Hepatocyte (in vitro differentiated cells): ENCODE results near the gene KCNK4. TPM values are rescaled to one million over a fixed set of nuclear protein-coding genes. Genes with fewer than 3 reads are reported as not detected.
A peak's percentile ranks its signal among the peaks of the same experiment; 100 is the strongest.

Source experiments
- DNase-seq: peaks from one replicate; pipeline ENCODE4 v3.0.0-alpha.2; 2016; ENCODE audit warnings: low spot score
- H2AFZ ChIP-seq: fragments of 200-600 bp; sonication (generic); 2 replicates; pipeline ENCODE4 v1.6.0; 2016; ENCODE audit warnings: antibody characterized with exemption, mild to moderate bottlenecking
- H3K27ac ChIP-seq: fragments of 200-600 bp; sonication (generic); 2 replicates; pipeline ENCODE4 v1.5.1; 2016; ENCODE audit warnings: mild to moderate bottlenecking
- H3K27me3 ChIP-seq: fragments of 200-600 bp; sonication (generic); 2 replicates; pipeline ENCODE4 v1.6.1; 2016
- H3K36me3 ChIP-seq: fragments of 200-600 bp; sonication (generic); replicated peaks from 2 replicates; pipeline ENCODE4 v1.5.1; 2016; ENCODE audit warnings: low read depth; ENCODE audit not compliant: insufficient read depth
- H3K4me1 ChIP-seq: fragments of 200-600 bp; sonication (generic); 2 replicates; pipeline ENCODE4 v1.5.1; 2016; ENCODE audit warnings: mild to moderate bottlenecking, moderate library complexity; ENCODE audit not compliant: insufficient read depth
- H3K4me2 ChIP-seq: fragments of 200-600 bp; sonication (generic); 2 replicates; pipeline ENCODE4 v1.6.0; 2016
- H3K4me3 ChIP-seq: fragments of 200-600 bp; sonication (generic); 2 replicates; pipeline ENCODE4 v1.5.1; 2016; ENCODE audit warnings: mild to moderate bottlenecking
- H3K79me2 ChIP-seq: fragments of 200-600 bp; sonication (generic); 2 replicates; pipeline ENCODE4 v1.6.0; 2017; ENCODE audit warnings: mild to moderate bottlenecking
- H3K9me2 ChIP-seq: fragments of 200-600 bp; sonication (generic); replicated peaks from 2 replicates; pipeline ENCODE4 v1.6.0; 2017; ENCODE audit warnings: mild to moderate bottlenecking; ENCODE audit not compliant: insufficient read depth
- H3K9me3 ChIP-seq: fragments of 200-600 bp; sonication (generic); 2 replicates; pipeline ENCODE4 v1.5.1; 2016; ENCODE audit warnings: low read depth, mild to moderate bottlenecking
- H4K20me1 ChIP-seq: fragments of 200-600 bp; sonication (generic); 2 replicates; pipeline ENCODE4 v1.6.0; 2016; ENCODE audit warnings: mild to moderate bottlenecking; ENCODE audit not compliant: insufficient read depth, poor library complexity, severe bottlenecking
- EZH2 ChIP-seq: fragments of 200-600 bp; sonication (generic); IDR thresholded peaks from 2 replicates; pipeline ENCODE4 v1.6.1; 2016; ENCODE audit warnings: antibody characterized with exemption, mild to moderate bottlenecking, borderline replicate concordance
- EZH2phosphoT487 ChIP-seq: fragments of 200-600 bp; sonication (generic); IDR thresholded peaks from one replicate; pipeline ENCODE4 v1.6.1; 2018; ENCODE audit warnings: antibody characterized with exemption, mild to moderate bottlenecking, low read depth, moderate library complexity; ENCODE audit not compliant: unreplicated experiment, severe bottlenecking
- WGBS: methylation state at CpG from one replicate; pipeline ENCODE4 v1.1.6; 2016; ENCODE audit warnings: low lambda C conversion rate; ENCODE audit errors: missing lambda C conversion rate; 5-methylcytosine and 5-hydroxymethylcytosine counted together
- polyA plus RNA-seq: library from polyadenylated mRNA; unstranded; fragments of >200 nt; fragmentation: Nextera tagmentation; extraction: Ambion mirVana; gene quantifications from 2 replicates; pipeline ENCODE4 v1.2.1, GENCODE V29; 2016
- total RNA-seq: library from RNA; depleted of rRNA; stranded (reverse); fragments of >200 nt; gene quantifications from 2 replicates; pipeline ENCODE4 v1.2.3, GENCODE V29; 2014
- TF ChIP-seq, protein P1 (sequence below): fragments of 200-600 bp; sonication (generic); IDR thresholded peaks from 2 replicates; pipeline ENCODE4 v1.5.1; 2016; ENCODE audit warnings: antibody characterized with exemption, mild to moderate bottlenecking; ENCODE audit not compliant: poor library complexity

KCNK4 gene
- total and polyA plus RNA-seq, 2 experiments from 2014 or later: not detected

DNA sequence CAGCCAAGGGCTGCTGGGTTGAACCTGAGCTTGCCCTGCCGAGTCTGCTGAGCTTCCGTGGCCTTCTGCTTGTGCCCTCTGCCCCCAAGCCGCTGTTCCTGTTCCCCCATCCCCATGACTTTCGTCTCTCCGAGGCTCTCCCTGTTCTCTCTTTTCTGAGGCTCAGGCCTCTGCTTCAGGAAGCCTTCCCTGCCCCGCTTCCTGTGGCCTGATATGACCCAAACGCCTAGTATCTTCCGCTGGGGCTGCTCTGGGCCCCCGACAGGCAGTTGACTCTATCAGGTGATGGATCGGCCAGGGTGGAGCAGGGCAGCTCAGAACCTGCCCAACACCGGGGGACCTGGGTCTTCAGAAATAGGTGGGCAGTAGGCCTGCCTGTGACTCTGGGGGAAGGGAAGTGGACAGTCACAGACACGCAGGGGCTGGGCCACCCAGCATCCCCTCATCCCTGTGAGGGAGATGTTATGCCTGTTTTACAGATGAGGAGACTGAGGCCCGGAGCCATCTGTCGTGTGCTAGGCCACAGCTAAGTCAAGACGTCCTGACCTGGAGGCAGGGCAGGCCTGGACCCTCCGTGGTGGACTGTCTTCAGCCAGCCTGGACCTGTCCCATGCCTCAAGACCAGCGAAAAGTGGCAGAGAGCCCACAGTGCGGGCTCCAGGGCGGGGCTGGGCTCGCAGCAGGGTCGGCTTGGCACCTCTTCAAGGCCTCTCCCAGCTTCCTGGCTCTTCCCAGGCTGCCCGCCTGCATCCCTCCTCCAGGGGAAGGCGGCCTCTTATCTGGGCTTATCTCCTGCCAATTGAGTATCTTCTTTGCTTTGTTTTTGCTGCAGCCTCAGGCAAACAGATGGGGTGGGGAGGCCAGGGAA lies 22.8 kb upstream of the KCNK4 start:
- H3K4me2 ChIP-seq: peak overlapping the region; percentile 83
- H3K9me3 ChIP-seq: no peaks in the 10 kb centered on the region
- peaks cover 26% of the 10 kb centered on the region for H3K4me1 ChIP-seq
- peaks cover 17% of the 10 kb centered on the region for H3K79me2 ChIP-seq
- no peak overlapping the region for H2AFZ ChIP-seq
- peak overlapping the region; percentile 15 for H3K4me3 ChIP-seq
- no peaks in the 10 kb centered on the region for H3K27me3 ChIP-seq
- WGBS: 63% methylated on average over 22 of the region's 23 CpGs
- peak overlapping the region; percentile 87 for H3K27ac ChIP-seq
- H3K9me2 ChIP-seq: no peaks in the 10 kb centered on the region
- TF ChIP-seq, protein P1, sequence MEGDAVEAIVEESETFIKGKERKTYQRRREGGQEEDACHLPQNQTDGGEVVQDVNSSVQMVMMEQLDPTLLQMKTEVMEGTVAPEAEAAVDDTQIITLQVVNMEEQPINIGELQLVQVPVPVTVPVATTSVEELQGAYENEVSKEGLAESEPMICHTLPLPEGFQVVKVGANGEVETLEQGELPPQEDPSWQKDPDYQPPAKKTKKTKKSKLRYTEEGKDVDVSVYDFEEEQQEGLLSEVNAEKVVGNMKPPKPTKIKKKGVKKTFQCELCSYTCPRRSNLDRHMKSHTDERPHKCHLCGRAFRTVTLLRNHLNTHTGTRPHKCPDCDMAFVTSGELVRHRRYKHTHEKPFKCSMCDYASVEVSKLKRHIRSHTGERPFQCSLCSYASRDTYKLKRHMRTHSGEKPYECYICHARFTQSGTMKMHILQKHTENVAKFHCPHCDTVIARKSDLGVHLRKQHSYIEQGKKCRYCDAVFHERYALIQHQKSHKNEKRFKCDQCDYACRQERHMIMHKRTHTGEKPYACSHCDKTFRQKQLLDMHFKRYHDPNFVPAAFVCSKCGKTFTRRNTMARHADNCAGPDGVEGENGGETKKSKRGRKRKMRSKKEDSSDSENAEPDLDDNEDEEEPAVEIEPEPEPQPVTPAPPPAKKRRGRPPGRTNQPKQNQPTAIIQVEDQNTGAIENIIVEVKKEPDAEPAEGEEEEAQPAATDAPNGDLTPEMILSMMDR: no peak
- no peak for TF ChIP-seq EZH2phosphoT487
- peak; percentile 71 for DNase-seq
- H4K20me1 ChIP-seq: no peaks in the 10 kb centered on the region
- H3K36me3 ChIP-seq: no peaks in the 10 kb centered on the region

DNA sequence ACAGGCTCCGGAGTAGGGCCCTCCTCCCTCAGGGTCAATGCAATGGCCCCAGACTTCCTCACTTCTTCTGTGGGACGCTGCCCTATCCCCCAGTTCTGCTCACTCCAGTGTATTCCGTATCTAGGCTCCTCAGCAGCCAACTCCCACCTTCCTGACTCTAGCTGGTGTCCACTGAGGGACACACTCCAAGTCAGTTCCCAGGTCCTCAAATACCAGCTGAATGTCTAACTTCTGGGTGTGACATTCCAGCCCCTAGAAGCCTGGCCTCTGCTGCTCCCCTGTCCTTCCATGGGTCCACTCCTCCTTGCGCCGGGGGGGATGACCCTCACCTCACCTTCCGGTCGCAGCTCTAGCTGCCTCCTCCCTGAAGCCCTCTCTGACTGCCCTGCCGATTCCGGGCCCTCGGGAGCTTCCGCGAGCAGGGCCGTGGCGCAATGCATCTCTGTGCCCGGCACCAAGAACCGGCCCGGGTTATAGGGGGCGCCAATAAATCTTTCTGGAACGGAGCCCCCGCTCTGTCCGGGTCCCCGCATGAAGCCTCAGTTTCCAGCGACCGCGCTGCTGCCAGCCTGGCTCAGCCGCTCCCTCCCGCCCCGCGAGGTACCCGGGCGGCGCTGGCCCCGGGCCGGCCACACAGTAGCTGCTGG lies 22.1 kb upstream of the KCNK4 start:
- Histone ChIP-seq H3K4me1 (peaks cover 26% of the 10 kb centered on the region), H2AFZ (peak overlapping the region; percentile 43), H3K9me3 (no peaks in the 10 kb centered on the region), H3K4me2 (peak overlapping the region; percentile 83), H3K4me3 (peak overlapping the region; percentile 15), H4K20me1 (no peaks in the 10 kb centered on the region), H3K36me3 (no peaks in the 10 kb centered on the region), H3K27ac (peak overlapping the region; percentile 87), H3K27me3 (no peaks in the 10 kb centered on the region), H3K9me2 (no peaks in the 10 kb centered on the region), H3K79me2 (peaks cover 18% of the 10 kb centered on the region)
- peak; percentile 70 for DNase-seq
- TF ChIP-seq, protein P1: no peak
- TF ChIP-seq EZH2 (no peak), EZH2phosphoT487 (no peak)
- 1% methylated on average over 30 of the region's 34 CpGs for WGBS

DNA sequence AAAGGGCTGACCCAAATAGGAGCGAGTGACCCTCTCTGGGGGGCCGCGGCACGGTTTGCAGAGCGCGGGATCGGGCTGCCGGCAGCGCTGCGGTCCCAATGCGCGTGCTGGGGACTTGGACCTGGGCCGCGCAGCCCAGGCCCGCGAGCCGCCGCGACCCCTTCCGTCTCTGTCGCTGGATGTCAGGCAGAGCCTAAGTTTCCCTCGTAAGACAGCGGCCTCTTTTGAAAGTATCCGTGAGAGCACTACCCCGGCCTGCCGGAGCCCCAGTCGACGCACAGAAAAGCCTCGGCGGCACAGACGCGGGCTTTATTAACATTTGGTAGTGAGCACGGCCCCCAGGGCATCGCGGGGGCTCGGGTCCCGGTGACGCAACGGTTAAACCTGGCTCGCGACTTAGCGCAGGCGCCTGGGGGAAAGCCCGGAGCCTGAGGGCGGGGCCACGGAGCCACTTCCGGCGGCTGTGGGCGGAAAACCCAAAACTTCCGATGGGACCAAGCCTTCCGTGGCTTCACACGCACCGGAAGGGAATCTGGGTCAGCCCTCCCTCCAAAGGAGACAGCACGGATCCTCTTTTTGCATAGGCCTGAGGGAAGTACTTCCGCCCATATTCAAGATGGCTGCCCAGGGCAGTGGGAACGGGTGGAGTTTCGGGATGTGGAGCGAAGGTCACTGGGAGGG lies 21.4 kb upstream of the KCNK4 start:
- Histone ChIP-seq H3K79me2 (peaks cover 18% of the 10 kb centered on the region), H3K4me1 (peaks cover 26% of the 10 kb centered on the region), H3K27ac (peak overlapping the region; percentile 95), H3K27me3 (no peaks in the 10 kb centered on the region), H4K20me1 (no peaks in the 10 kb centered on the region), H3K9me3 (no peaks in the 10 kb centered on the region), H3K4me3 (peak overlapping the region; percentile 15), H3K9me2 (no peaks in the 10 kb centered on the region), H3K4me2 (peak overlapping the region; percentile 95), H3K36me3 (no peaks in the 10 kb centered on the region), H2AFZ (peak overlapping the region; percentile 43)
- peak; percentile 99 for DNase-seq
- under 1% methylated on average over 57 of the region's 58 CpGs for WGBS
- TF ChIP-seq, protein P1: peak; percentile 27
- TF ChIP-seq EZH2phosphoT487: no peak
